NCI-H1930 (cell line): ENCODE results near the gene ADCK1.
A peak's percentile ranks its signal among the peaks of the same experiment; 100 is the strongest.
"Not testable (repeated sequence)": the region's sequence is repeated elsewhere in the genome, so short reads cannot be mapped to it uniquely, and the experiment has no call there.

Experiments
- DNase-seq, 2 experiments: peaks; one replicate each; lab custom pipeline; 2025; lab: John Stamatoyannopoulos, UW

ADCK1 gene

GRCh38 chr14:77955816-77956484 lies 156.0 kb downstream of the ADCK1 start:
- DNase-seq = no peak

GRCh38 chr14:77959686-77960085 lies 159.8 kb downstream of the ADCK1 start:
- DNase-seq = not testable (repeated sequence)

- DNase-seq = no peak
Observed at GRCh38 chr14:77961847-77962580, 162.1 kb downstream of the ADCK1 start.

- DNase-seq = no peak
Observed at GRCh38 chr14:77962731-77963520, 163.0 kb downstream of the ADCK1 start.

GRCh38 chr14:77964586-77964985 lies 164.7 kb downstream of the ADCK1 start:
- DNase-seq = no peak

GRCh38 chr14:77965050-77965449 lies 165.1 kb downstream of the ADCK1 start:
- DNase-seq = no peak

- DNase-seq = no peak
Observed at GRCh38 chr14:77965919-77966435, 166.1 kb downstream of the ADCK1 start.

GRCh38 chr14:77967110-77967509 lies 167.2 kb downstream of the ADCK1 start:
- DNase-seq = no peak

GRCh38 chr14:77970646-77971045 lies 170.7 kb downstream of the ADCK1 start:
- DNase-seq = no peak

GRCh38 chr14:77973246-77973645 lies 173.3 kb downstream of the ADCK1 start:
- no peak for DNase-seq

- no peak for DNase-seq
Observed at GRCh38 chr14:77976591-77976990, 176.7 kb downstream of the ADCK1 start.

GRCh38 chr14:77979171-77979570 lies 179.3 kb downstream of the ADCK1 start:
- DNase-seq = no peak

- DNase-seq = peak; percentile 54 to 64
Observed at GRCh38 chr14:77979666-77980351, 179.9 kb downstream of the ADCK1 start.

GRCh38 chr14:77980475-77981321 lies 180.8 kb downstream of the ADCK1 start:
- peak; percentile 26 to 48 for DNase-seq
